ENCODE data around the gene GMPS. TPM values are rescaled to one million over a fixed set of nuclear protein-coding genes. Genes with fewer than 3 reads are reported as not detected.
"Not testable (repeated sequence)": the region's sequence is repeated elsewhere in the genome, so short reads cannot be mapped to it uniquely, and the experiment has no call there.

Gene GMPS
- total RNA-seq, 1 donor from 2014 or later: 35.6 TPM

- no peak for DNase-seq
These were observed 2.6 kb downstream of the GMPS start for GRCh38 chr3:155872904-155873646.

GRCh38 chr3:155876037-155876436 lies 5.6 kb downstream of the GMPS start:
- no peak for DNase-seq

- DNase-seq: no peak
These were observed 6.1 kb downstream of the GMPS start for GRCh38 chr3:155876503-155876902.

DNA sequence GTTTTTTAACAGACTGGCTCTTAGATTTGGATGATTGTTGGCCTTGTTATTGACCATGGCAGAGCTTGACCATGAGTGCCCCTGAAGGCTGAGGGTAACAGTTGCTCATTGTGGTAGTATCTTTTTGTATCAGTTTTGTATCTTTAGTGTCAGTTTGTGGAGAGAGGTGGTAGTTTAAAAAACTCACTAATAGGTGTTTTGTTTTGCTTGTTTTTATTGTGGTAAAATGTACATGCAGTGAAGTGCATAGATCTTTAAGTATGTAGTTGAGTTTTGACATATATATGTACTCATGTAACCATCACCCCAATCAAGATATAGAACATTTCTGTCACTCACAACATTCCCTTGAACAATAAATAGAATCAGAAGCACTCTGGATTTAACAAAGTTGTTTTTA lies 9.8 kb downstream of the GMPS start:
- no peak for DNase-seq

- DNase-seq: no peak
These were observed 13.8 kb downstream of the GMPS start for GRCh38 chr3:155884292-155884691.

- DNase-seq: no peak
These were observed 14.8 kb downstream of the GMPS start for GRCh38 chr3:155885292-155885691.

GRCh38 chr3:155886348-155886747 lies 15.9 kb downstream of the GMPS start:
- DNase-seq: not testable (repeated sequence)

DNA sequence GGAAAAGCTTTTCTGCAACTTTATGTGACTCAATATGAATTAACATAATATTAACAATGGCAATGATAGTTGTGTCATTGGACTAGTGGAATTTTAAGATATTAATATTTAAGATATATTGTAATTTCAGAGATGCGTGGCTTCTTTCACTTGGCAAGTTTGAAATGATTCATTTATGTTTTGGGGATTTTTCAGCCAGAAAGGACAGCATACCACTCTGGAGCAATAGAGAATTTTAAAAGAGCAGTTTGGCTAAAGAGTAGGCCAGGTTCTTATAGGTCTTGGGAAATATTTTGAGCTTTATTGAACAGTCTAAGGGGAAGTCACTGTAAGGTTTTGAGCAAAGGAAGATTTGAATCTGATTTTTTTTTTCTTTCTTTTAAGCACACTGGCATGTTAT lies 16.5 kb downstream of the GMPS start:
- no peak for DNase-seq

DNA sequence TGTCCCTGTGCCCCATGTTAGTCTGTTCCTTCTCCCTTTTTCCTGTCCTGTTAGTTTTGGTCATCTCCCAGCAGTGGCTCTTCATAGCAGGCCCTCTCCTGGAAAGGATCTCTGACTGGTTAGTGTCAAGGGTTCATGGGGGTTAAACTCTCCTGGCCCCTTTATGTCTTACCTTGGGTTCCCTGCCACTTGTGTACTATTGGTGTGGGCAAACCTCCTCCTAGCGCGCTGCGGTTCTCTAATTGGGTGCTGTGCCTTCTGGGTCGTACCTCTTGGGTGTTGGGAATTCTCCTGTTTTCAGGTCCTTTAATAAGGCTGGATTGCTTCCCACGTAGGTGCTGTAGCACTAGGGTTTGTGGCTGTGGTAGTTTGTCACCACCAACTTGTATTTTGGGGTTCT lies 18.8 kb downstream of the GMPS start:
- no peak for DNase-seq

DNA sequence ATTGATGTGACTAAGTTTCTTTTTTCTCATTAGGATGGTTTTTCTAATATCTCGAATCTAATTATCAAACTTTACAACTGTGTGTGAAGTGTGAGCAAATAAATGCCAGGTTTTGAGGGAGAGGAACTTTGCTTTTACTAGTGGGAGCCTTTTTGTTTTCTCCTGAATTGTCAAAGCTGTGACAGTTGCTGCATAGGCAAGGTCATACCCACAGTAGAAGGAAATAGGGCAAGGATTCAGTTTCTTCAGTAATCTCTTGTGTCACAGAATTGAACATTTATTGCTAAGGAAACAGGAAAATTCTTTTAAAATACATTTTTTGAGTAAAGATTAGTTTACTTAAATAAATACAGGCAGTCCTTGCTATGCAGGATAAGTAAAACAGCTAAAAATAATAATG lies 19.5 kb downstream of the GMPS start:
- DNase-seq: no peak

DNA sequence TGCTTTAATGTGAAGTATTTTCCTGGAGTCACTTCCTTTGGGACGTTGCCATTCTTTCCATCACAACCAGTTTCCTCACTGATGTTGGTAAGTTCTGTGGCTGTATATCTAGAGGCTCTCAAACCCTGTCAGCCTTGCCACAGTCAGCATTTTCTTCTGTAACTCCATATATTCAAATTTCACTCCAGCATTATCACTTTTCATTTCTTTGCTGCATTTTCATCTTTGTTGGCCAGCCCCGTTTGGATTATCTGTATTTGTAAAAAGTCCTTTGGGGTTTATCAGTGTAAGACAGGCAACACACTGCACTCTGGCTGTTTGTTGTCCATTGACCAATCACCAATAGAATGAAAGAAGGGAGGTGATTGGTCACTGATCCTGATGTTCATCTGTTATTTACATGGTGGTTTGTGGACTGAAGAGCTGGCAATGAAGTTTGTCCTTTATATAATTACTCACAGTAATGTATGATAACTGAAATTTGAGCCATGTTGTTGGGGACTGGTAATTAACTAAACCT lies 20.3 kb downstream of the GMPS start:
- no peak for DNase-seq

- DNase-seq: no peak
These were observed 20.9 kb downstream of the GMPS start for GRCh38 chr3:155891321-155891720.

- DNase-seq: no peak
These were observed 25.0 kb downstream of the GMPS start for GRCh38 chr3:155895379-155895900.

DNA sequence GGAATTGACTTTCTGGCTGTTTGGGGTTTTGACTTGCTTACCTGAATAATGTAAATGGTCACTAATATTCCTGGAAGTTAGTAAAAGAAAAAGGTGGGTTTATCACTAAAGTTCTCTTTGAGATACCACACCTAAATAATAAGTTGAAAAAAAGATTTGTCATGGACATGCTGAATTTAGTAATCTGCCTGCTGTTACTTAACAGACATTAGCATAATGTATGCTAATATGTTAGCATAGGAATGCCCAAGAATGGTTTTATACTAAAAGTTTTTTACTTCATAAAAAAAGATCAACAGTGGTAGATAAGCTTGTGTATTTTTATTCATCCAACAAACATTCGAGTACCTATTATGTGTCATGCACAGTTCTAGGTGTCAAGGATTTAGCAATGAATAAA lies 36.5 kb downstream of the GMPS start:
- no peak for DNase-seq

DNA sequence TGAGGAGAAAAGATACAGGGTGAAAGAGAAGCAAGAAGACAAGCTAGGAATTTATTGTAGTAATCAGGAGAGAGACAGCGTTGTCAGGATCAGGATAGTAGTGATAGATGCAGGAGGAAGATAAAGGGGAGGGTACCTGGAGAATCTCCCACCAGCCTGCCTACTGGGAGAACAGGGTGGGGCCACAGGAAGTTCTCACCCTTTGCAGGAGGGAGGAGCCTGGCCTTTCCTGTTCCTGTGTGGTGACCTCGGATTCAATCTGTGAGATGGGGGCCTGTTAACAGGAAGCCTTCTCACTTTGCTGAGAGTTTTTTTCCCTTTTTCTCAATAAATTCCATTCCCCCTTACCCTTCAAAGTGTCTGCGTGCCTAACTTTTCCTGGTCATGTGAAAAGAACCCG lies 37.6 kb downstream of the GMPS start:
- DNase-seq: no peak

- no peak for DNase-seq
These were observed 38.2 kb downstream of the GMPS start for GRCh38 chr3:155908605-155909004.

GRCh38 chr3:155912090-155912489 lies 41.6 kb downstream of the GMPS start:
- no peak for DNase-seq

- no peak for DNase-seq
These were observed 42.2 kb downstream of the GMPS start for GRCh38 chr3:155912579-155913190.

DNA sequence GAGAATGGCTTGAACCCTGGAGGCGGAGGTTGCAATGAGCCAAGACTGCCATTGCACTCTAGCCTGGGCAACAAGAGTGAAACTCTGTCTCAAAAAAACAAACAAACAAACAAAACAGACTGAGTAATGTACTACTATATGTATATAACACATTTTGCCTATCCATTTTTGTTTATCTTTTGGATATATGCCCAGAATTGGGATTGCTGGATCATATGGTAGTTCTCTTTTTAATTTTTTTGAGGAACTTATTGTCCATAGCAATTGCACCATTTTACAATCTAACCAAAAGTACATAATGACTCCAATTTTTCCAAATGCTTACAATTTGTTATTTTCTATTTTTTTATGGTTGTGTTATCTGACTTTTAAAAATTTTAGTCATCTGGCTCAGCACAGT lies 47.3 kb downstream of the GMPS start:
- no peak for DNase-seq

DNA sequence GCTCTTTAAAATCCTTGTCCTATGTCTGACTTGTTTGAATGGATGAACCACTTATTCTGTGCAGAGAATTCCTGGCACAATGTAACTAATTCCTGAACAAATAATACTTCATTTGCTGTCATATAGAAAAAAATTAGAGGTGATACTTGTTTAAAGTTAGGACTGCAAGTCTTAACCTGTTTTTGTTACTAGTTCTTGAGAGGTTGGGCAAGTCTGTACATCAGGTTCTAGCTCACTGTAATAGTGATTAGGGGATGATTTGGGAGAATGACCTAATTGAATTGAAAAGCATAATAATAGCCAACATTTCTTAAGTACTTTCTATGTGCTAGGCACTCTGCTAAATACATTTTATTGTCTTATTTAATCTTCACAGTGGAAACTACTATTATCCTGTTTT lies 49.3 kb downstream of the GMPS start:
- peak; percentile 20 for DNase-seq

DNA sequence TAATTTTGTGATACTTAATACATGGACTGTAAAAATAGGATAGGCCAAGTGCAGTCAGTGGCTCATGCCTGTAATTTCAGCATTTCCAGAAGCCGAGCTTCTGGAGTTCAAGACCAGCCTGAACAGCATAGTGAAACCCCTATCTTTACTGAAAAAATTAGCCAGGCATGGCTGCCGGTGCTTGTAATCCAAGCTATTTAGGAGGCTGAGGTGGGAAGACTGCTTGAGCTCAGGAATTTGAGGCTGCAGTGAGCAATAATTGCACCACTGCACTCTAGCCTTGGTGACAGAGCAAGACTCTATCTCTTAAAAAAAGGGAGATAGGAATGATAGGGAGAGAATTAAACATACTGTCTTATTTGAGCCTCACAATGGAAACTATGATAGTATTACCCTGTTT lies 51.0 kb downstream of the GMPS start:
- no peak for DNase-seq

DNA sequence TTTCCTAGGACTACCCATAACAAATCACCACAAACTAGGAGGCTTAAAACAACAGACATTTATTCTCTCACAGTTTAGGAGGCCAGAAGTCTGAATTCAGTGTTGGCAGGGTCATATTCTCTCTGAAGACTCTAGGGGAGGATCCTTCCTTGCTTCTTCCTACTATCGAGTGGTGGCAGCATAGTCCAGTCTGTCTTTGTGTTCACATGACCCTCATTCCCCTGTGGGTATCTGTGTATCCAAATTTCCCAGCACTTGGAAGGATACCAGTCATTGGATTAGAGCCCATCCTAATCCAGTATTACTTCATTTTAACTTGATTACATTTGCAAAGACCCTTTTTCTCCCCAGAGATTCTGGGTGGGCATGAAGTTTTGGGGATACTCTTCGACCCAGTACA lies 63.8 kb downstream of the GMPS start:
- DNase-seq: peak; percentile 22

DNA sequence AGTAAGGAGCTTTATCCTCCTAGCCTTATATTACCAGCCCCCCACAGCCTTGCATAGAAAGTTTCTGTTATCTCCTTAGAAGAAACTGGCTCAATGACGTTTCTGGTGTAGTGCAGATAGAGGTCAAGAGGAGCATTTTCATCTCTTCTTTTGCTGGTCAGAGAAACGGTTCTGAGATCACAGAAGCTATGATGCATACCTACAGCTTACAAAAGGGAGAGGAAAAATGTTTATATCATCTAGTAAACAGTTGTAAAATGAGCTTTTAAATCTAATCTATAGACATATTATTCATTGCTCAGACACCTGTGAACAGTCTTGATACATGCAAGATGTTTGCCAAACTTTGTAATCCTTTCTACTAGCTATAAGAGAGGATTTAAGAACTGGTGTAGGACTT lies 68.0 kb downstream of the GMPS start:
- no peak for DNase-seq

DNA sequence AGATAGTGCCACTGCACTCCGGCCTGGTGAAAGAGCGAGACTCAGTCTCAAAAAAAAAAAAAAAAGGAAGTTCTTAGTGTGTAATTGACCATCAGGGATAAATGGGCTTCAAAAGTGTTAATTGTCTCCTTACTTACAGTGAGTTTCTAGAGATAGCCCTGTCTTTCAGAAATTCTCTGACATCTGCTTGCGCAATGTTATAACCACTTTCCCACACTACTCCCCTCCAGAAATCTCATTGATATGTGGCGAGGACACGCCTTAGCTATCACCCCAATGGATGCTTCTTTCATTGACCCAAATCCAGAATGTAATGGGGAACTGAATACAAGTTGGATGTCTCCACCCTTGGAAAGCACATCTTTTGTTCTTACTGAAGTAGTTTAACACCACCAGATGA lies 70.9 kb downstream of the GMPS start:
- DNase-seq: no peak

Data from tongue (tissue), 2 donors.